ENCODE measurements around the gene UBE2QL1.

UBE2QL1 gene

GRCh38 chr5:6427694-6428093 lies 21.0 kb upstream of the UBE2QL1 start:
- DNase-seq (ENCODE audit: low read depth in 2 of 2, low spot score in 1 of 2), result no peak

DNA sequence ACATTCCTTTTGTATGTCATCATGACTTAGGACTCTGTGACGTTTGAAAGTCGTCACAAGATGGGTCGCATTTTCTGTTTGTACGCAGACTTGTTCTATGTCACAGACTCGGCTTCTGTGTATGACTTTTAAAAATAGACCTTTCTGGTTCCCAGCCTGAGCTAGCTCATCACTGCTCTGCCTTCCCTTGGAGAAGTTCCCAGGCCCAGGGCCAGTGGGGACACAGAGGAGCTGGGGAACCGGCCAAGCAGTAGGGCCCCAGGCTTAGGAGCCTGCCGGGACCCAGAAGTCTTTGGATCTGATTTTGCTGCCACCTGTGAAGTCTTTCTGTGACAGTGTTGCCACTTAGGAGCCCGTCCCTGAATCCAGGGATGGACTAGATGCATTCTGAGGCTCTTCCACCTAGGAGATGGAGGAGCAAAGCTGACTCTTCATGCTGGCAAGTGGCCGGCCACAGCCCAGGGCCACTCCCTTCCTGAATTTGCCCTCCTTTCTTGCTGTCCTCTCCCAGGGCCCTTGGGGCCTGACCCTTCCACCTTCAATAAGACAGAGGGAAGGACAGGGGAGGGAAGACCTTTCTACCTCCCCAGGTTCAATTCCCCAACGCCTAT lies 18.1 kb upstream of the UBE2QL1 start:
- DNase-seq (ENCODE audit: low read depth in 2 of 2, low spot score in 1 of 2), result no peak

DNA sequence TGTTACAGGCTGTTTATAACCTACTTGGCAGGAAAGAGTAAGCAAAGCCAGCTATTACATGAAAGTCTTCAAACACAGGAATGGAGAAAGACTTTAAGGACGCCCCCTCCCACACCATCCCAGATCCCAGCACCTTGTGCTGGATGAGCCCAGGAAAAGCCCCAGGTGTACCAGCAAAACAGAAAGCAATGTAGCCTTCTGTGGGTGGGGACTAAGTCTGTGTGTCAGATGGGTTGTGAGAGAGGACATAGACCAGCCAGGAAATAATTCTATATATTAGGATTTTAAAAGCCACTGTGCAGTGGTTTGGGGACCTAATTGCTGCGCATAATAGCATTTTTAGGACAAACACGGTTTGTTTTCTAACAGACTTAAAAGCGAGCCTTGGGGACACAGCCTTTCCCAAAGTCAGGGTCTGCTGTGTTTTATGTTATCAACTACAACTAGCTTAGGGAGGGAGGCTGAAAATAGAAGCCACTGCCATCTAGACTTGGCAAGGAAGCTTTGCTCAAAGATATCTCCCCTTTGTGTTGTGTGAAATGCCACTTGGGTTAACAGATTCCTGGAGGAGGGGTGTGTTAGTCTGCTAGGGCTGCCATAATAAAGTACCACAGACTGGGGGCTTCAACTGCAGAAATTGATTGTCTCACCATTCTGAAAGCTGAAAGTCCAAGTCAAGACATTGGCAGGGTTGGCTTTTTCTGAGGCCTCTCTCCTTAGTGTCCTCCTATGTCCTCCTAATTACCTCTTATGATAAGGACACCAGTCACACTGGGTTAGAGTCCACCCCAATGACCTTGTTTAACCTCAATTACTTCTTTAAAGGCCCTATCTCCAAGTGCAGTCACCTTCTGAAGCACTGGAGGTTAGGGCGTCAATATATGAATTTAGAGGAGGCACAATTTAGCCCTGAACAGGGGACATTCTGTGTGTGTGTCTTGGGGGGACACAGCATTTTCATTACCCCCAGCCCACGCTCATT lies 17.2 kb upstream of the UBE2QL1 start:
- no peak for DNase-seq (ENCODE audit: low read depth in 2 of 2, low spot score in 1 of 2)

DNA sequence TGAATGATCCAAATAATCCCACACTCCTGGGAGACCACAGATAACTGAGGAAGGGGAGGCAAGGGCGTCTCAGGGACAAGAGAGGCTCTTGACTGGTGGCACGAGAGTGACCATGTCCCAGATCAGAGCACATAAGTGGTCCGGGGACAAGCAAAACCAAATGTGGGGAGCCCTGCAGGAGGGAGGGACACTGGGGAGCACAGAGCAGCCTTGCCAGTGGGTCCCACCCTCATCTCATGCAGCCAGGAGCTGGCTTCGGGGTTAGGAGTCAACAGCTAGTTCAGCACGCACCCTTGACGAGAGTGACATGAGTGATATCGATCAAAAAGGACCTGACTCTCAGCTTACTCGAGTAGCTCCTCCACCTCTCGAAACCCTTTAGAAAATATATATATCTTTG lies 16.5 kb upstream of the UBE2QL1 start:
- DNase-seq (ENCODE audit: low read depth in 2 of 2, low spot score in 1 of 2), result no peak

- no peak for DNase-seq (ENCODE audit: low read depth in 2 of 2, low spot score in 1 of 2)
Observed at GRCh38 chr5:6434731-6435130, 13.9 kb upstream of the UBE2QL1 start.

GRCh38 chr5:6435356-6435755 lies 13.3 kb upstream of the UBE2QL1 start:
- DNase-seq (ENCODE audit: low read depth in 2 of 2, low spot score in 1 of 2), result no peak

DNA sequence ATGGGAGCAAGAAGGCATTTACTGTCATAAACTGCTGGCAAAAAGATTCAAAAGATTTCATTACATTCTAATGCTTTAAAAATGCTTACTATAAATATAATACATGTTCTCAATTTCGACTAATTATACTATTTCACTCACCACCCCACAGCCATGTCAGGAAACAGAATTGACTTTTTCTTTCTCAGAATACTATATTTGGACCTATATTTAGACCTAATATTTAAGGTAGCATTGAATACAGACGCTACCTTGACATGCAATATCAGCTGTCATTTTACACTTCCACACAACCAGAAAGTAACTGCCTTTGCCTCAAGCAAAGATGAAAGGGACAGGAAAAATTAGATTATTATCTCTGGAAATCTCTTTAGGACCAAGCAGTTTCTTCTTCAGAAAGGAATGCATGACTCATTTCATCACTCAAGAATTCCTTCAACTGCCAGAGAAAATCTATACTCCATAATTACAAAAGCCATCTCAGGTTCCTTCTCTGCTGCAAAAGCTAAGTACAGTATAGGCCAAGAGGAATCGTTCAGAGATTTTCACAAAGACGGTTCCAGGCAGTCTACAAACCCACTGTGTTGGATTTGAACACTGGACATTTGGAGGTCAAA lies 11.8 kb upstream of the UBE2QL1 start:
- DNase-seq (ENCODE audit: low read depth in 2 of 2, low spot score in 1 of 2), result no peak

GRCh38 chr5:6439588-6440550 lies 8.8 kb upstream of the UBE2QL1 start:
- no peak for DNase-seq (ENCODE audit: low read depth in 2 of 2, low spot score in 1 of 2)

- DNase-seq (ENCODE audit: low read depth in 2 of 2, low spot score in 1 of 2), result no peak
Observed at GRCh38 chr5:6442333-6442732, 6.3 kb upstream of the UBE2QL1 start.

DNA sequence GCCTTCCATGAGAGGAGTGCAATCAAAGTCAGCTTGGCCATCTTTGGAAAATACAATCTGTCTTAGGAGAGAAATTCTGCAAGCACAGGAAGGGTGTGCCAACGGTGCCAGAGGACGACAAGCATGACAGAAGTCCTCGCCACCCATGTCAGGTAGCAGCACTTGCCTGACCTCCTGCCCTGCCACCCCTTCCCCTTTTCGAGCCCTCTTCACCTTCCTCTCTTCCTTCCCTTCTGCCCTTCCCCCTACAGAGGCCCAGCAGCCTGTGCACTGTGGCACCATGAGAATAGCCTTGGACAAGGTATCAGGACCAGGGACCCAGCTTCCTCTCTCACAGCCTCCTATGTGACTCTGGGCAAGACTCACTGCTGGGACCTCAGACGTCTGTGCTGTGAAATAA lies 5.3 kb upstream of the UBE2QL1 start:
- no peak for DNase-seq (ENCODE audit: low read depth in 2 of 2, low spot score in 1 of 2)

DNA sequence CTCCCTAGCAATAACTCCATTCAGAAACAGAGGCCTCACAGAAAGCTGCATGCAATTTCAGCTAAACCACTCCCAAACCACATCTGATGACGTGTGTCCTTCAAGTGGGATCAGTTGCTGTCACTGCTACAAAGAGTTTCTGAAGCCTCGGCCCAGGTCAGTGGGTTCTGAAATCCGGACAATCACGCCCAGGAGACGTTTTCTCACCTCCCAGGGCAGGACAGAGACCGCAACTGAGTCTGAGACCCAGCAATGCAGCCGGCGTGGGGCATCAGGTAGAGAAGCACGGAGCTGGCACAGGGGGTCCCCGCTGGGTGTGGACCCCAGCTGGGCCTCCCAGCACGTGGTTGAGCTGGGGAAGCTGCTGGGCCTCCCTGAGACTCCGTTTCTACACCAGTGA lies 2.6 kb upstream of the UBE2QL1 start:
- no peak for DNase-seq (ENCODE audit: low read depth in 2 of 2, low spot score in 1 of 2)

DNA sequence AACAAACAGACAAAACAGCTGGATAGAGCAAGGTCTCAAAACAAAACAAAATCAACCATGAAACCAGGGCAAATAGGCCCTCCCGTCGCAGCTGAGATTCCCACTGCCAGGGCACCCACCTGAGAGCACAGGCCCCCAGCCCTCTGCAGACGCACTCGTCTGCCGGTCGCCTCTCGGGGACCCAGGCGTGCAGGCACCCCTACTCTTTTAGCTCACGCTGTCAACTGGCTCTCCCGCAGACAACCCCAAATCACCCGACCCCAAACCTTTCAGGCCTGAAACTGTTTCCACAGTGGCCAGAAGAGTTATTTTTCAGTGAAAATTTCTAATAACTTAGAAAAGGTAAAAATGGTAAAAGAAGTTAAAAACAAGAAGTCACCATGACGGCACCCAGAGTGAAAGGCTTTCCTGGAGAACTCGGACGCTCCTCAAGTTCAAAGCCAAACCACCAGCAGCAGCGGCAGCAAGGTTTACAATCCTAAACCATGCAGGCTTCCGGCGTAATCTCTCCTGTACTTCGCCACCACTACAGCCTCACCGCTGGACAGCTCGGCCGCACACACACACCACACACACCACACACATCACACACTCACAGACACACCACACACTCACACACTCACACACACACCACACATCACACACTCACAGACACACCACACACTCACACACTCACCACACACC lies 1.9 kb upstream of the UBE2QL1 start:
- DNase-seq (ENCODE audit: low read depth in 2 of 2, low spot score in 1 of 2), result no peak

- no peak for DNase-seq (ENCODE audit: low read depth in 2 of 2, low spot score in 1 of 2)
Observed at GRCh38 chr5:6447384-6448140, 1.1 kb upstream of the UBE2QL1 start.

GRCh38 chr5:6448141-6448491 lies 543 bp upstream of the UBE2QL1 start:
- DNase-seq (ENCODE audit: low read depth in 2 of 2, low spot score in 1 of 2), result no peak

- no peak for DNase-seq (ENCODE audit: low read depth in 2 of 2, low spot score in 1 of 2)
Observed at GRCh38 chr5:6449465-6450158, 953 bp downstream of the UBE2QL1 start.

- DNase-seq (ENCODE audit: low read depth in 2 of 2, low spot score in 1 of 2), result no peak
Observed at GRCh38 chr5:6450319-6450833, 1.7 kb downstream of the UBE2QL1 start.

GRCh38 chr5:6452622-6453504 lies 4.2 kb downstream of the UBE2QL1 start:
- no peak for DNase-seq (ENCODE audit: low read depth in 2 of 2, low spot score in 1 of 2)

All from stimulated activated CD8-positive, alpha-beta memory T cell treated with anti-CD3 and anti-CD28 coated beads, Interleukin-4, amount 100 ng/mL, for 1 hour (primary cell).